H4 (cell line): ENCODE measurements around the gene CYP19A1. TPM values are rescaled to one million over a fixed set of nuclear protein-coding genes. Genes with fewer than 3 reads are reported as not detected.
A peak's percentile ranks its signal among the peaks of the same experiment; 100 is the strongest.
"Not testable (repeated sequence)": the region's sequence is repeated elsewhere in the genome, so short reads cannot be mapped to it uniquely, and the experiment has no call there.

Experiments used
- DNase-seq: peaks from one replicate; pipeline ENCODE4 v3.0.0-alpha.2; 2015; ENCODE audit warnings: low spot score
- total RNA-seq: library from RNA; depleted of rRNA; stranded (reverse); fragments of >200 nt; shearing (Covaris generic); gene quantifications from 2 replicates; pipeline ENCODE4 v1.2.3, GENCODE V29; 2014

CYP19A1 gene
- total RNA-seq, 1 experiment from 2014 or later: 4.8 TPM

DNA sequence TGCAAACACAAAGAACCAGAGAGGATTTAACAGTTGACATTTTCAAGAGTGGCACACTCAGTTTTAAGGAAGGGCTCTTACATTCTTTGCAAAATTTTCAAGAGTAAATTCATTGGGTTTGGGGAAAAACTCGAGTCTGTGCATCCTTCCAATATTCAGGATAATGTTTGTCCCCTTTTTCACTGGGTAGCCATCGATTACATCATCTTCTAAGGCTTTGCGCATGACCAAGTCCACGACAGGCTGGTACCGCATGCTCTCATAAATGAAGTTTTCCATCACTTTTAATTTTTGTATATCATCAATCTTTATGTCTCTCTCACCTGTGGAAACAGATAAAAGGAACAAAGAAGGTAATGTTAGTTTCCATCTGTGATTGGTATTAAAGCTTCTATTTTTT is 126.2 kb downstream of the CYP19A1 start:
- DNase-seq: no peak

- DNase-seq: no peak
Measured at GRCh38 chr15:51205050-51205975, 133.1 kb downstream of the CYP19A1 start.

DNA sequence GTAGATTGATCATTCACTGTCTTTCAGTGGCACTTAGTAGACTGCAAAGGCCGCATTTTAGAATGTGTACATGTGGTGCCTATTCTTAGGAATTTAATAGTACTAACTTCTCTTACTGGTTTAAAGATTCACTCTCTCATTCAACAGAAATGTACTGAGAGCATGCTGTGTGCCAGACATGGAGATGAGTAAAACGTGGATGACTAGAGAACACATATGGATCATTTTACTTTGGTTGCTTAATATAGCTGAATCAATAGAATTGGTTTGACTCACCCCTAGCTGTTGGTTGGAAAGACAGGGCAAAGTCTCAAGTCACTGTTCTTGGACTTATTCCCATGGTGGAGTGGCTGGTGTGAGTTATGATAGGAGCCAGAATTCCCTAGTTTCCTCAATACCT is 134.6 kb downstream of the CYP19A1 start:
- no peak for DNase-seq

DNA sequence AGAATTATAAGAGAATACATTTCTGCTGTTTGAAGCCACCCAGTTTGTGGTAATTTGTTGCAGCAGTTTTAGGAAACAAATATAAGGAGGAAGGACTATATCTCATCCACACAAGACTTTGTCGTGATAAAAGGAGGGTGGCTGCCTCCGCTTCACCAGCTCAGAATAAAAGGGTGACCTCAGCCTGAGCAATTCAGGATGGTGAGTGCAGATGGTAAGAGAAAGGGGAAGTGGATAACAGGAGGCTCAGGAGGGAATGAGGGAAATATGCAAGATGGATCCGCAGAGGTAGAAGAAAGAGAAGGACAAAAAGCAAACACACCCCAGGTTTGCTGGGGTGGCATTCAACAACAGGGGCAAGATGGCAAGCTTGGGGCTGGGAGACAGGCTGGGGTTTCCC is 135.6 kb downstream of the CYP19A1 start:
- no peak for DNase-seq

GRCh38 chr15:51201581-51201980 is 136.8 kb downstream of the CYP19A1 start:
- no peak for DNase-seq

DNA sequence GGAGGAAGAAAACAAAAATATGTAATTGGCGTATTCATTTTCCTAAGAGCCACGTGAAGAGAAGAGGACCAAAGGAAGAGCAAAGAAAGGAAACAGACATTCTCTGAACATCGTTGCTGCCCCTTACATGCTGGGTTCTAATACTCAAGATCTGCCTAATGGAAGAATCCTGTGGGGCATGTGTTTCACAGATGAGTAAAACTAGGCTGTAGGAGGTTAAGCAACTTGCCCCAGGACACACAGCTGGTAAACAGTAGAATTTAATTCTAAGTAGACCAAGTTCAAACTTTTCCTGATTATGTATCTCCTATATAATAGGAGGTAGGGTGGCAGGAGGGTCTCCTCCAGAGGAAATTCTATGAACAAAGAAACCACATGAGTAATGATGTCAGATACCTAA is 137.6 kb downstream of the CYP19A1 start:
- no peak for DNase-seq

DNA sequence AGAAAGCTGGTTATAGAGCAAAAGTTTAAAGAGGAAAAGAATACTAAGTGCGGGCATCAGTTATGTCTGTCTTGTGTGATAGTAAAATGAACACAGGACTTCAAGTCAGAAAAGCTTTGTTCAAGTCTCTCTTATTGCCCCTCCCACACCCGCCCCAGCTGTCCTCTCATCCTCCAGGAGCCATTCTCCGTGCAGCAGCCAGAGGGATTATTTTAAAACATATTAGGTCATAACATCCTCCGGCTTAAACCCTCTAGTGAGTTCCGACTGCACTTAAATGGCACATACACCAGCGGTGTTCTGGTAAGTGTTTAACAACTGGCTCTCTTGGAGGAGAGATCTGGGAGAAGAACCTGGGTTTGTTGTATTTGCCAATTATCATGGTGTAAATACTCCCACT is 138.9 kb downstream of the CYP19A1 start:
- DNase-seq: no peak

- DNase-seq: no peak
Measured at GRCh38 chr15:51198701-51199232, 139.6 kb downstream of the CYP19A1 start.

DNA sequence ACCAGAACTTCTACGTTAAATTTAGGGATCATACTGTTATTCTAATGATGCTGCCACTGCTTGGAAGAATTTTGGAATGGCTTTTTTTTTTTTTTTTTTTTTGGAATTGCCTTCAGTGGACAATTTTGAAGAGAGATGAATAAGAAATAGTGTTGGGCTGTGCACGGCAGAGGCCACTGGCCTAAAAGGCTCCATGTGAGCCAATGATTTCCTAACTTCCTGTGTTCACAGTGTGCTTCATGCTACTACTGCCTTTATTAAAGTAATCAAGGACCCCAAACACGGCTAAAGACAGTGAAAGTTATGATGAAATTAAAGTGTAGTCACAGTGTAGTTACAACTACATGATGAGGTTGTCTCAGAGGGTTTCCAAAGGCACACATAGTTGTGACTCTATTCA is 142.9 kb downstream of the CYP19A1 start:
- no peak for DNase-seq

DNA sequence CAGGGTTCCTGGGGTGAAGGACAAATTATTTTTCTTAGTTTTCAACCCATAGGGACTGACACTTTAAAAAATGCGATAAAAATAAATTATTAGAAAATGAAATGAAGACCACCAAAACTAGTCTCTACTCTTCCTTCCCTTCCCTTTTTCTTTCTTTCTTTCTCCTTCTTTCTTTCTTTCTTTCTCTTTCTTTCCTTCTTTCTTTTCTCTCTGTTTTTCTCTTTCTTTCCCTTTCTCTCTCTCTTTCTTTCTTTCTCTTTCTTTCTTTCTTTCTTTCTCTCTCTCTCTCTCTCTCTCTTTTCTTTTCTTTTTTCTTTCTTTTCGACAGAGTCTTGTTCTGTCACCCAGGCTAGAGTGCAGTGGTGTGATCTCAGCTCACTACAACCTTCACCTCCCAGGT is 144.4 kb downstream of the CYP19A1 start:
- no peak for DNase-seq

- DNase-seq: no peak
Measured at GRCh38 chr15:51193526-51193925, 144.9 kb downstream of the CYP19A1 start.

DNA sequence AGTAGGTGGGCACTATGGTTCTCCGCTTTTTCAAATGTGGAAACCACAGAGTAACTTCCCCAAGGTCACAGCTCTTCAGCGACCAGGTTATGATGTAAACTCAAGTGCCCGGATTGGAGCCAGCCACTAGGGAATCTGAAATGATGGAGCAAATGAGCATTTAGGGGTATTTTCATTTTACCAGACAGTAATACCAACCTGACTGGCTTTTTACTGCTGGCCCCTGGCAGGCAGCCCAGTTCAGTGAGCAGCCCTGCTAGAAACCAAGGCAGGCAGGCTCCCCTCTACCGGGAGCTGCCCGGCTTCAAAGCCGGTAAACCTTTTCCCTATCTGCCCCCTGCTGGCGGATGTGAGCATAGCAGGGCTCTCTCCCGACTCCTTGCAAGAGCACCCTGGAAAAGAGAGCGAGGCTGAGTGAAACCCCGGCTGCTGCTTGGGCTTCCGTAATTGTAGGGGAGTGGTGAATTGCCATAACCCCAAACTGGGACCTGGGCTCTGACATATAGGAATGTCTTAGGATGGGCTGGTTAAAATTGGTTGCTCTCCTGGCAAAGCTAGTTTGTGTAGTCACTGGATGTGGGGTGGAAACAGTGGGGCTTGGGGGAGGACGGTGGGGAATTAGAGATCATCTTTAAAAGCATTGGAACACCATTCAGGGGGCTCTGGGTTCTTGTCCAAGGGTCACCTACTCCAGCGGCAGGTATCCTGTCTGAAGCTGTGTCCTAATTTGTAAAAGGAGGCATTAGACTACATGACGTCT is 145.7 kb downstream of the CYP19A1 start:
- DNase-seq: peak; percentile 65

DNA sequence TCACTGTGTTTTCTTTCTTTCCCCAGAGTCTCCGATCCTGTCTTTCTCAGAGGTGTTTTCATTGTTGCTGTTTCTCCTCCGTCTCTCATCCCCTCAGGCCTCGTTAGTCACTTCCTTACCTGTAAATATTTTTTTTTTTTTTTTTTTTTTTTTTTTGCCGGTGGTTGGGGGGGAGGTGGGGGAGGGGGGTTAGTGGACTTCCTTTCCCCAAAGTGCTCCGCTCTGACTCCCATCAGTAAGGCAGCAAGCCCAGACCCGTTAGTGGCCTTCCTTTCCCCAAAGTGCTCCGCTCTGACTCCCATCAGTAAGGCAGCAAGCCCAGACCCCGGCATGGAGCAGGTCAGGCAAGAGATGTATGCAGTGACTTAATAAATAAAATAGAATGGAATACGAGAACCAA is 146.6 kb downstream of the CYP19A1 start:
- no peak for DNase-seq

- no peak for DNase-seq
Measured at GRCh38 chr15:51191072-51191670, 147.2 kb downstream of the CYP19A1 start.

- no peak for DNase-seq
Measured at GRCh38 chr15:51190424-51191068, 147.8 kb downstream of the CYP19A1 start.

DNA sequence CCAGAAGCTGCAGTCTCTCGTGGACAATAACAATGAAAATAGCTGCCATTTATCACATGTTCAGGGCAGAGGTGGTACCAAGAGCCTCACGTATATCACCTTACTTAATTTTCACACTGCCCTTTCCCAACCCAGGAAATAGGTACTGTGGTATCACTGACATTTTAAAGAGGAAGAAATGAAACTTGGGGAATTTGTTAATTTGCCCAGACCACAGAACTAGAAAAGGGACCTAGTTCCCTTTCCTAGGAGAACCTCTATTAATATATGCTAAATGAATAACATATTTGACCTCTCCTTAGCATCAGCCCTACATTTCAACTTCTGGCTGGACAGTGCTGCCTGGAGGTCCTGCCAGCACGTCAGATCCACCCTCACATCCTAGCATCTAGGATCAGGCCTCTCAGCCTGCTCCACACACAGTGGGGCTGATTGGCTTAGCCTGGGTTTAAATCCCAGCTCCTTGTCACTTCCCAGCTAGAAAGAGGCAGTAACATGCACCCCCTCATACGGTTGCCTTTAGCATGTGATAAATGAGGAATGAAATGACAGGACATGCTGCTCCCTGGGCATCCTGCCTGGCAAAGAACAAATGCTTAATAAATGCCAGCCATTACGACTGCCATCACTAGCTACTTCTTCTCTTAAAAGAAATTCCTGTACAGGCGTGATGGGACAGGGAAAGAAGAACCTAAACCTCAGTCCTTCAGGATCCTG is 148.6 kb downstream of the CYP19A1 start:
- no peak for DNase-seq

- DNase-seq: not testable (repeated sequence)
Measured at GRCh38 chr15:51188791-51189190, 149.6 kb downstream of the CYP19A1 start.

- no peak for DNase-seq
Measured at GRCh38 chr15:51186891-51187290, 151.5 kb downstream of the CYP19A1 start.

GRCh38 chr15:51186181-51186705 is 152.2 kb downstream of the CYP19A1 start:
- DNase-seq: no peak

DNA sequence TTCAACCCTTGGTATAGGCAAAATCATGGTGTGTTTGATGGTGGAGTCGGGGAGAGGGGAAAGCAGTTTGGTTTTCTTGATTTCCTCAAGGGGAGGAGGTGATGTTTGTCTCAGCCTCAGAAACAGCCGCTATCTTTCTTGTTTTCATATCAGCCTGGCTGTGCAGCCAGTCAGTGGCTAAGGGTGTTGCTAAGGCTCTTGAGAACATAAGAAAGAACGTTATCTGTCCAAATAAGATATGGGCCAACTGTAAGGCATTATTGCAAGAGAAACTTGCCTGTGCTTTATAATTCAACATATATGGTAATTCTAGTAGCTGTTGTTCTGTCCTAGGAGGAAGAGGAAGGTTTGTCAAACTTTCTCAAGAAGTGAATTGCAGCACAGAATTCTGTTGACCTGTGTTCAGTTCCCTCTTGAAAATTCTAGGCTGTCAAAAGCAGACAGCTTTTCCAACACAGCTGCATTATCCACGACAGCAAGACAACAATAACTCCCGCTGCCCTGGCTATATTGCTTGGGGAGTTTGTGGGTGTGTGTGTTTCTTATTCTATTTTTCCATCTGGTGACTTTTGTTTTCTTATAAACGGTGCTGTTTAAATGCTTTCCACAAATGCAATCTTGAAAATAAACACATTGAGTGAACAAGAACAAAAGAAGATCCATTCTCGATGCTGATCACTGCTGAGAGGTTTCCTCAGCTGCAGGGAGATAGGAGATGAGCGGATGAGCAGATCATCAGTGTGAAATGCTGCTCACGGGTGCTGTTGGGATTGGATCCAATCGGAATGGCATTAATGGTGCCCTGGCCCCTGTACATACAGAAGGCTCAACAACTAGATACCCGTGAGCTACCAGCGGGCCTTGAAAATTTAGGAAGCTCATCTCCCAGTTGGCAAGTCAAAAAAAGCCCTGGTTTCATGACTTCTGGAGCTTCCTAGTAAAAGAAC is 152.9 kb downstream of the CYP19A1 start:
- no peak for DNase-seq
